Measurements from ENCODE around the gene OR10G3. TPM values are rescaled to one million over a fixed set of nuclear protein-coding genes. Genes with fewer than 3 reads are reported as not detected.
"Not testable (repeated sequence)": the region's sequence is repeated elsewhere in the genome, so short reads cannot be mapped to it uniquely, and the experiment has no call there.

The OR10G3 gene
- polyA plus RNA-seq, 1 donor, result not detected

DNA sequence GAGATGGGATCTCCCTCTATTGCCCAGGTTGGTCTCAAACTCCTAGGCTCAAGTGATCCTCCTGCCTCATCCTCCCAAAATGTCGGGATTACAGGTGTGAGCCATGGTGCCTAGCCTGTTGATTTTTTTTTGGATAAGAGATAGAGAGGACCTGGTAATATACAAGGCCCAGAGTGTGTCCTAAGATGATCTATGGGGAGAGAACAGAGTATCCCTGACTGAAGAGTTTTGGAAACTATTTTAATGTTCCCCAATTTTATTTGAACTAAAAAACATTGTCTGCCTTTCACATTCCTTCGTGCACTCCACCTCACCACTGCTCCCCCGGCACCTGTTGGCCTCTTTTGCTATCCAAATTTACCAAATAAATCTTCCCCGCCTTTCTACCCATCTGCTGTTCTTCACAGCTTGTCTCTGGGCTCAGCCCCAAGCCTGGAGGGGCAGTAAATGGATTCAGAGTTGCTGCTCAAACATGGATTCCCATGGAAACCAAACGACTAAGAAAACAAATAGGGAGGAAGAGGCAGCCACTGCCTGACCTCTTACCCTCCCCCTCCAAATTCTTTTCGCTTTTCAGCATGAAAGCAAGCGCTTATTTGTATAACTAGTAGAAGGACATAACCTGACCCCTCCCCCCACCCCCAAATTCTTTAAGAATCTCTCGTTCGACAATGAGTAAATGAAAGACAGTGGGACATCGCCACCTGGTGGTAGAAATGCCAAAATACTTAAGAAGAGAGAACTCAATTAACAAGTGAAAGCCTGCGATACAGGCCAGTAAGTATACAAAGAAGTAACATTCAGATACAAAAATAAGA lies 22.6 kb downstream of the OR10G3 start:
- peaks cover 8% of the 10 kb centered on the region for H3K4me1 ChIP-seq (ENCODE audit: control insufficient read depth, insufficient read depth, low read length)
- WGBS (ENCODE audit: insufficient coverage, low lambda C conversion rate), result 9% methylated on average over 4 of the region's 11 CpGs
- no peak overlapping the region for H3K27ac ChIP-seq (ENCODE audit: low read length)
- peak overlapping the region; percentile 30 for H3K4me3 ChIP-seq (ENCODE audit: low read length)
- H3K36me3 ChIP-seq (ENCODE audit: control insufficient read depth, insufficient read depth, low read length), result no peaks in the 10 kb centered on the region
- DNase-seq, result peak; percentile 81 to 83
- H3K27me3 ChIP-seq (ENCODE audit: control insufficient read depth, insufficient read depth, low read length), result no peaks in the 10 kb centered on the region
- no peaks in the 10 kb centered on the region for H3K9me3 ChIP-seq (ENCODE audit: control insufficient read depth, low read depth, low read length)

DNA sequence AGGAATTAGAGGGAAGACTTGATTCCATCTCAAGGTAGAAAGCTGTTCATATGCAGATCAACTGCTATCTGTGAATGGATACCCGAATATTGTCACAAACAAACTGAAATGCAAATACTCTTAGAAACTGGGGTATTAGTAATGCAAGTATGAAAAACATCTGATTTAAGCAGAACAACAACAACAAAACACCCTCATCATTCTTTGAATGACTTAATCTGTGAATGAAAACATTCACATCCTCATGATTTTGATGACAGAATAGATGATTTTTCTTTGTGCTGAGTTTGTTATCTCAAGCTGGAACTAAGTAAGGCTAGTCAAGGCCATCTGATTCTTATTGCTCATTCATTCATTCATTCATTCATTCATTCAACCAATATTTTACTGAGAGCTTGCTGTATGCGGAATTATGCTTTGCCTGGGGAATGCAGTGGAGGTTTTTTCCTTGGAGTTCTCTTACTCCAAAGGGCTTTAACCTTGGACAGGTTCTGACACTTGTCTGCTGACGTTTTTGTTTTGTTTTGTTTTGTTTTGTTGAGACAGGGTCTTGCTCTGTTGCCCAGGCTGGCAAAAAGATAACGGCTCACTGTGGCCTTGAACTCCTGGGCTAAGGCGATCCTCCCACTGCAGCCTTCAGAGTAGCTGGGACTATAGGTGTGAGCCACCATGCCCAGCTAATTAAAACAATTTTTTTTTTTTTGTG lies 23.3 kb downstream of the OR10G3 start:
- no peak for DNase-seq
- H3K4me1 ChIP-seq (ENCODE audit: control insufficient read depth, insufficient read depth, low read length), result peaks cover 8% of the 10 kb centered on the region
- H3K27me3 ChIP-seq (ENCODE audit: control insufficient read depth, insufficient read depth, low read length), result no peaks in the 10 kb centered on the region
- no peaks in the 10 kb centered on the region for H3K36me3 ChIP-seq (ENCODE audit: control insufficient read depth, insufficient read depth, low read length)
- H3K4me3 ChIP-seq (ENCODE audit: low read length), result no peak overlapping the region
- no peaks in the 10 kb centered on the region for H3K9me3 ChIP-seq (ENCODE audit: control insufficient read depth, low read depth, low read length)
- 100% methylated on average over 1 of the region's 5 CpGs for WGBS (ENCODE audit: insufficient coverage, low lambda C conversion rate)
- H3K27ac ChIP-seq (ENCODE audit: low read length), result no peak overlapping the region

DNA sequence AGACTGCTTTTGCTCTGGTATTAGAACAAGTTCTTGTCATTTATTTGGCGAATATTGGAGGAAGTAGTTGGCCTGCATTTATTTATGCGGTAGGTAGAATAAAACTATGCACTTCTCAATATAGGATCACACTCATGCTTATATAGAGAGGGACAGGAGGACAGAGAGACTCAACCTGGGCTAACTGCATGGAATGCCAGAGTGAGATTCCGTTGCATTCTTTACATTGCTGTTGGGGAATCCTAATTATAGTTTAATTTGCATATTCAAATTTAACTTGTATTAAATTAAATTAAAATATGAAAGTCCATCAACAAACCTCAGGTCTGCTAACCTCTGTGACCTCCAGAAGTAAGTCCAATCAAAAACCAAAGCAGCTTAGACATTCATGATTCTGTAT lies 26.6 kb downstream of the OR10G3 start:
- Histone ChIP-seq H3K36me3 (ENCODE audit: control insufficient read depth, insufficient read depth, low read length) (no peaks in the 10 kb centered on the region), H3K4me3 (ENCODE audit: low read length) (no peak overlapping the region), H3K27me3 (ENCODE audit: control insufficient read depth, insufficient read depth, low read length) (no peaks in the 10 kb centered on the region), H3K9me3 (ENCODE audit: control insufficient read depth, low read depth, low read length) (no peaks in the 10 kb centered on the region), H3K4me1 (ENCODE audit: control insufficient read depth, insufficient read depth, low read length) (peaks cover 8% of the 10 kb centered on the region), H3K27ac (ENCODE audit: low read length) (no peak overlapping the region)
- DNase-seq, result no peak
- WGBS (ENCODE audit: insufficient coverage, low lambda C conversion rate), result 100% methylated on average over 1 of the region's 3 CpGs

DNA sequence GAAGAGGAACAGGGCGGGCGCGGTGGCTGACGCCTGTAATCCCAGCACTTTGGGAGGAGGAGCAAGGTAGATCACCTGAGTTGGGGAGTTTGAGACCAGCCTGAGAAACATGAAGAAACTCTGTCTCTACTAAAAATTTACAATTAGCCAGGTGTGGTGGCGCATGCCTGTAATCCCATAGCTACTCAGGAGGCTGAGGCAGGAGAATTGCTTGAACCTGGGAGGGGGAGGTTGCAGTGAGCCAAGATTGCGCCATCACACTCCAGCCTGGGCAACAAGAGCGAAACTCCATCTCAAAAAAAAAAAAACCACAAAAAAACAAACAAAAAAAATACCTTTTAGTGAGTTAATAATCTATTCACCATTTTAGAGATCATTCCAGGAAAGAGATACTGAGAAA lies 35.3 kb downstream of the OR10G3 start:
- no CpG with 5 or more reads among the region's 7 CpGs for WGBS (ENCODE audit: insufficient coverage, low lambda C conversion rate)
- H3K36me3 ChIP-seq (ENCODE audit: control insufficient read depth, insufficient read depth, low read length); H3K27me3 ChIP-seq (ENCODE audit: control insufficient read depth, insufficient read depth, low read length); H3K4me3 ChIP-seq (ENCODE audit: low read length); DNase-seq; H3K9me3 ChIP-seq (ENCODE audit: control insufficient read depth, low read depth, low read length); H3K4me1 ChIP-seq (ENCODE audit: control insufficient read depth, insufficient read depth, low read length); H3K27ac ChIP-seq (ENCODE audit: low read length): not testable (repeated sequence)

DNA sequence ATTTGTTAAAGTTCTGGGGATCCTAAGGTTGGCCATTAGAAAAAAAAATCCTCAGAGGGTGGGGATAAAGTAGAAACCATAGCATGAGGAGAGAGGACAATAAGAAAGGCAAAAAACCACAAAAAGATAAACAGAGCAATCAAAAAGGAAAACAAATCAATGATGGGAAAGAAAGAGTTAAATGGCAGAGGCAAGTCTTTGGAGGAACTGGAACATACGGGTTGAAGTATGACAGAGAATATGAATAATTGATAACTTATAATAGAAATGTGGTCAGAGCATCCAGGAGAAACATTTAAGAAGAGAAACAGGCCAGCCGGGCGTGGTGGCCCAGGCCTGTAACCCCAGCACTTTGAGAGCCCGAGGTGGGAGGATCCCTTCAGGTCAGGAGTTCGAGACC lies 35.9 kb downstream of the OR10G3 start:
- Histone ChIP-seq H3K4me1 (ENCODE audit: control insufficient read depth, insufficient read depth, low read length) (no peaks in the 10 kb centered on the region), H3K36me3 (ENCODE audit: control insufficient read depth, insufficient read depth, low read length) (no peaks in the 10 kb centered on the region), H3K27ac (ENCODE audit: low read length) (no peak overlapping the region), H3K27me3 (ENCODE audit: control insufficient read depth, insufficient read depth, low read length) (peaks cover 2% of the 10 kb centered on the region), H3K4me3 (ENCODE audit: low read length) (no peak overlapping the region), H3K9me3 (ENCODE audit: control insufficient read depth, low read depth, low read length) (no peaks in the 10 kb centered on the region)
- DNase-seq, result no peak
- 13% methylated on average over 1 of the region's 5 CpGs for WGBS (ENCODE audit: insufficient coverage, low lambda C conversion rate)

DNA sequence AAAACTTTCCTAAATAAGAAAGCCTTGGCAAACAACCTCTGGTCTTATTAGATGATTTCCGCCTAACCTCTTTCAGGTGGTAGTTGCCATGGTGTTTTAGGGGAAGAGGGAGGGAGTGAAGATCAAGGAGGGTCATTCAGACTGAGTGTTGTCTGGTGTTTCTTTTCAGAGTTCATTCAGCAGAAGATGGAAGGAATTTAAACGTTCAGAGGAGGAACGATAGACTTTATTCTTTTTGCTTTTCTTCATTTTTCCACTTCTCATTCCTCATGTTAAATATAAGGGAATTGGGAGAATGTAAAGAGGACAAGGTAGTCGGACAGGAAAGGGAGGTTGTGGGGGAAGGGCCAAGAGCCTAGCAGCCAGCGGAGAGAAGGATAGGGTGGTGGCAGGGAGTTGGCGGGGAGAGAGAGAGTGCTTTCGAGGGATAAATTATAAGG lies 36.3 kb downstream of the OR10G3 start:
- WGBS (ENCODE audit: insufficient coverage, low lambda C conversion rate), result 8% methylated on average over 5 of the region's 7 CpGs
- no peaks in the 10 kb centered on the region for H3K4me1 ChIP-seq (ENCODE audit: control insufficient read depth, insufficient read depth, low read length)

DNA sequence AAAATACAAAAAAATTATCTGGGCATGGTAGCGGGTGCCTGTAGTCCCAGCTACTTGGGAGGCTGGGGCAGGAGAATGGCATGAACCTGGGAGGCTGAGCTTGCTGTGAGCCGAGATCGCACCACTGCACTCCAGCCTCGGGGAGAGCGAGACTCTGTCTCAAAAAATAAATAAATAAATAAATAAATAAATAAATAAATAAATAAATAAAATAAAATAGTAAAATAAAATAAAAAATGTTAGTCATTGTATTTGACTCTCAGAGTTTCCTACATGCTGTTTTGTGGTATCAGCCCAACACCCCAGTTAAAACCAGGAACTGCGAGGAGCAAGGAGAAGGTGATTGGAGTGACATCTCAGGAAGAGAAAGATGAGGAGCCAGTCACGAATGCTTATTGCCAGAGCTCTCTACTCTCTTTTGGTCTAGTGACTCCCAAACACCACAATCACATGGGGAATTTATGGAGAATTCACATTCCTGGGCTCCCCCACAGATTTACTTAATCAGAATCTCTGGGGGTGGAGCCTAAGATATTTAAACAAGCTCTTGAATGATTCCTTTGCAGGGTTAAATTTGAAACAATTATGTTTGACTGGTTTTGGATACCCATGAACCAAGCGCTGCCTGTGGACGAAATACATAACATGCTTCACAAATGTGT lies 38.3 kb downstream of the OR10G3 start:
- H3K27ac ChIP-seq (ENCODE audit: low read length), result no peak overlapping the region
- H3K27me3 ChIP-seq (ENCODE audit: control insufficient read depth, insufficient read depth, low read length), result peaks cover 11% of the 10 kb centered on the region
- H3K4me3 ChIP-seq (ENCODE audit: low read length), result no peak overlapping the region
- WGBS (ENCODE audit: insufficient coverage, low lambda C conversion rate), result 100% methylated on average over 1 of the region's 9 CpGs
- H3K9me3 ChIP-seq (ENCODE audit: control insufficient read depth, low read depth, low read length), result no peaks in the 10 kb centered on the region
- no peak for DNase-seq
- H3K4me1 ChIP-seq (ENCODE audit: control insufficient read depth, insufficient read depth, low read length), result no peaks in the 10 kb centered on the region
- H3K36me3 ChIP-seq (ENCODE audit: control insufficient read depth, insufficient read depth, low read length), result no peaks in the 10 kb centered on the region

More for the DNA sequence above, 36.3 kb downstream of the OR10G3 start:
- Histone ChIP-seq H3K36me3 (ENCODE audit: control insufficient read depth, insufficient read depth, low read length) (no peaks in the 10 kb centered on the region), H3K27me3 (ENCODE audit: control insufficient read depth, insufficient read depth, low read length) (peaks cover 2% of the 10 kb centered on the region), H3K27ac (ENCODE audit: low read length) (no peak overlapping the region), H3K9me3 (ENCODE audit: control insufficient read depth, low read depth, low read length) (no peaks in the 10 kb centered on the region), H3K4me3 (ENCODE audit: low read length) (no peak overlapping the region)
- no peak for DNase-seq

DNA sequence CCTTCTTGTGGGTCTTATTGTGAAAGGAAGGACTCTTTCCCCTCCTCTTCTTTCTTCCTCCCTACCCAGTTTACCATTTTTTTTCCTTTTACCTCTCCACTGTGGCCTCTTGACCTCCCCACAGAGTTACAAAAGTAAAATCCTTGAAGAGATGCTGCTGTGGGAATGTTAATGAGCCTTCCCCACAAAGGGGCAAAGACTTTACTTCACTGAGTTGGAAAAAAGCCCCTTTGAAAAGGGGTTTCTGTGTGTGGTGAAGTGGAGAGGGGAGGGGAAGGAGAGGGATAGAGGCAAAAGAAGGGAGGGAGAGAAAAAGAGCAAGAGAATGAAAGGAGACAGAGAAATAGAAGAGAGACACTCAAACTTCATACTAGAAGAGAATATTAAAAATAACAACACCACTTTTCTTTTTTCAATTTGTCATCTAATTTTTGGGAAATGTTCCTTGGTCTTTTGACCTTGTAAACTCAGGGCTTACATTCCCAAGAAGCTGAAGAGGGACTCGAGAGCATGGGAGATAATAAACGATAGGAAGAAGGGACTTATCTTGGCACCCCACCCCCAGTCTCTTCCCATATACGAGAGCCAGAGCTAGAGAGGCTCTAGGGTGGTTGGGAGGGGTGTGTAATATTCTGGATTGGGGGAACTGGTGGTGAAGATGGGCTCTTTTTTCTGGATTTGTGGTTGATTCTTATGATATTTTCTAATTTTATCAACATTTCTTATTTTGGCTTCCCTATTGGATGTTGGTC lies 40.5 kb downstream of the OR10G3 start:
- Histone ChIP-seq H3K9me3 (ENCODE audit: control insufficient read depth, low read depth, low read length) (no peaks in the 10 kb centered on the region), H3K4me1 (ENCODE audit: control insufficient read depth, insufficient read depth, low read length) (no peaks in the 10 kb centered on the region), H3K36me3 (ENCODE audit: control insufficient read depth, insufficient read depth, low read length) (no peaks in the 10 kb centered on the region), H3K27ac (ENCODE audit: low read length) (no peak overlapping the region), H3K27me3 (ENCODE audit: control insufficient read depth, insufficient read depth, low read length) (peaks cover 23% of the 10 kb centered on the region), H3K4me3 (ENCODE audit: low read length) (no peak overlapping the region)
- no CpG with 5 or more reads among the region's 3 CpGs for WGBS (ENCODE audit: insufficient coverage, low lambda C conversion rate)
- no peak for DNase-seq

DNA sequence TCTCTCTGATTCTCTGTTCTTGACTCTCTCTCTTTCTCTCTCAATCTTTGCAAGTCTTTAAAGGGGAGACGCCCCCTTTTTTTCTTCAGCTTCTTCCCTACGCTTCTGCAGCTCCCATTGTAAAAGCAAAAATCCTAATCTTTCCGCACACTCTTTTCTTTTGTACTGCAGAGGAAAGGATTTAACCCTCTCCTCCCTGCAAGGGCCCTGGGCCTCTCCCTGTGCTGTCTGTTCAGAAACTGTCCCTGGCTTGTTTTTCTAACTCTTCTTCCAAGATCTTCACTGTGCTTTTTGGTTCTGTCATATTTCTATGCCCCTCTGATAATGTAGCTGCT lies 42.8 kb downstream of the OR10G3 start:
- no peaks in the 10 kb centered on the region for H3K4me1 ChIP-seq (ENCODE audit: control insufficient read depth, insufficient read depth, low read length)
- DNase-seq, result no peak
- H3K4me3 ChIP-seq (ENCODE audit: low read length), result peak overlapping the region; percentile 48
- H3K27me3 ChIP-seq (ENCODE audit: control insufficient read depth, insufficient read depth, low read length), result peaks cover 28% of the 10 kb centered on the region
- WGBS (ENCODE audit: insufficient coverage, low lambda C conversion rate), result 0% methylated on average over 2 of the region's 3 CpGs
- no peaks in the 10 kb centered on the region for H3K36me3 ChIP-seq (ENCODE audit: control insufficient read depth, insufficient read depth, low read length)
- H3K27ac ChIP-seq (ENCODE audit: low read length), result no peak overlapping the region
- H3K9me3 ChIP-seq (ENCODE audit: control insufficient read depth, low read depth, low read length), result no peaks in the 10 kb centered on the region
